GM23338 (cell line): ENCODE results near the gene HOXB3. TPM values are rescaled to one million over a fixed set of nuclear protein-coding genes. Genes with fewer than 3 reads are reported as not detected.

Source experiments
- ATAC-seq: fragments of 200-7000 bp; cut with Tn5 transposase; 3 replicates; pipeline ENCODE4 v1.9.1; 2020
- DNase-seq: peaks from one replicate; pipeline ENCODE4 v3.0.0-alpha.2; 2015; ENCODE audit warnings: low spot score
- H2AFZ ChIP-seq: fragments of 200-600 bp; sonication (generic); 2 replicates; pipeline ENCODE4 v1.8.0; 2016; ENCODE audit warnings: antibody characterized with exemption, mild to moderate bottlenecking, moderate library complexity
- H3F3A ChIP-seq: fragments of 200-600 bp; sonication (generic); replicated peaks from 2 replicates; pipeline ENCODE4 v1.8.0; 2017; ENCODE audit warnings: antibody characterized with exemption, mixed run types, low read depth
- H3K27ac ChIP-seq: fragments of 200-600 bp; sonication (generic); 2 replicates; pipeline ENCODE4 v1.6.1; 2016; ENCODE audit warnings: low read depth
- H3K27me3 ChIP-seq: fragments of 200-600 bp; sonication (generic); 2 replicates; pipeline ENCODE4 v1.8.0; 2016; ENCODE audit warnings: mild to moderate bottlenecking, mixed run types, moderate library complexity; ENCODE audit not compliant: insufficient read depth
- H3K36me3 ChIP-seq: fragments of 200-600 bp; sonication (generic); 2 replicates; pipeline ENCODE4 v1.8.0; 2016; ENCODE audit warnings: mild to moderate bottlenecking; ENCODE audit not compliant: insufficient read depth
- H3K4me1 ChIP-seq: fragments of 200-600 bp; sonication (generic); 2 replicates; pipeline ENCODE4 v1.8.0; 2016; ENCODE audit warnings: mild to moderate bottlenecking, moderate library complexity; ENCODE audit not compliant: insufficient read depth
- H3K4me2 ChIP-seq: fragments of 200-600 bp; sonication (generic); 2 replicates; pipeline ENCODE4 v1.7.1; 2017; ENCODE audit warnings: mixed run types
- H3K4me3 ChIP-seq: fragments of 200-600 bp; sonication (generic); 2 replicates; pipeline ENCODE4 v1.6.1; 2016; ENCODE audit warnings: mixed run types
- H3K79me2 ChIP-seq: fragments of 200-600 bp; sonication (generic); replicated peaks from 2 replicates; pipeline ENCODE4 v1.8.0; 2017; ENCODE audit warnings: mild to moderate bottlenecking; ENCODE audit not compliant: insufficient read depth
- H3K9me2 ChIP-seq: fragments of 200-600 bp; sonication (generic); 2 replicates; pipeline ENCODE4 v1.8.0; 2017; ENCODE audit not compliant: insufficient read depth
- H4K20me1 ChIP-seq: fragments of 200-600 bp; sonication (generic); replicated peaks from 2 replicates; pipeline ENCODE4 v1.8.0; 2017; ENCODE audit warnings: mild to moderate bottlenecking; ENCODE audit not compliant: insufficient read depth
- H3K27ac Mint-ChIP-seq: 2 replicates; pipeline ENCODE4 v1.8.0; 2020; ENCODE audit warnings: inconsistent platforms, mild to moderate bottlenecking, moderate library complexity, mixed read lengths
- H3K27me3 Mint-ChIP-seq: 3 replicates; pipeline ENCODE4 v1.8.0; 2022; ENCODE audit warnings: low read depth, mild to moderate bottlenecking, moderate library complexity, mixed read lengths, inconsistent platforms; ENCODE audit not compliant: insufficient read depth, poor library complexity
- H3K36me3 Mint-ChIP-seq: 3 replicates; pipeline ENCODE4 v1.8.0; 2021; ENCODE audit warnings: low read depth, mild to moderate bottlenecking, inconsistent platforms, moderate library complexity, mixed read lengths
- H3K4me1 Mint-ChIP-seq: 3 replicates; pipeline ENCODE4 v1.8.0; 2020; ENCODE audit warnings: mild to moderate bottlenecking, inconsistent platforms, mixed read lengths
- H3K4me3 Mint-ChIP-seq: 3 replicates; pipeline ENCODE4 v1.8.0; 2021; ENCODE audit warnings: moderate library complexity, mild to moderate bottlenecking, inconsistent platforms, mixed read lengths
- H3K9me3 Mint-ChIP-seq: 3 replicates; pipeline ENCODE4 v1.8.0; 2020; ENCODE audit warnings: moderate library complexity, mild to moderate bottlenecking, inconsistent platforms, mixed read lengths
- CREB1 ChIP-seq: fragments of 250-450 bp; sonication (Bioruptor Pico); IDR thresholded peaks from 2 replicates; pipeline ENCODE4 v1.5.0; 2020; ENCODE audit warnings: low read depth, mild to moderate bottlenecking, moderate library complexity
- EZH2 ChIP-seq: fragments of 200-600 bp; sonication (generic); IDR thresholded peaks from one replicate; pipeline ENCODE4 v1.8.0; 2017; ENCODE audit warnings: antibody characterized with exemption, mild to moderate bottlenecking, low read depth; ENCODE audit not compliant: unreplicated experiment
- EZH2phosphoT487 ChIP-seq: fragments of 200-600 bp; sonication (generic); IDR thresholded peaks from one replicate; pipeline ENCODE4 v1.8.1; 2018; ENCODE audit warnings: antibody characterized with exemption; ENCODE audit not compliant: unreplicated experiment
- STAT1 ChIP-seq: IDR thresholded peaks from one replicate; pipeline ENCODE4 v1.6.1; 2016; ENCODE audit warnings: antibody characterized with exemption; ENCODE audit not compliant: unreplicated experiment
- ZNF331 ChIP-seq: fragments of 250-450 bp; sonication (Bioruptor Pico); IDR thresholded peaks from 2 replicates; pipeline ENCODE4 v1.5.0; 2020; ENCODE audit warnings: low read depth, mild to moderate bottlenecking, moderate library complexity
- polyA plus RNA-seq: library from polyadenylated mRNA; unstranded; fragments of >200 nt; fragmentation: Nextera tagmentation; extraction: Ambion mirVana; gene quantifications from 2 replicates; pipeline ENCODE4 v1.2.1, GENCODE V29; 2016
- total RNA-seq: library from RNA; depleted of rRNA; stranded (reverse); fragments of >200 nt; shearing (Covaris generic); gene quantifications from 2 replicates; pipeline ENCODE4 v1.2.3, GENCODE V29; 2014
- TF ChIP-seq, protein P1 (sequence below): IDR thresholded peaks from 2 replicates; pipeline ENCODE4 v1.6.1; 2016; ENCODE audit warnings: antibody characterized with exemption
- TF ChIP-seq, protein P2 (sequence below), 2 experiments: fragments of 200-600 bp in 1 of 2; sonication (generic) in 1 of 2; conservative IDR thresholded peaks; 2 replicates each; pipeline versions ENCODE4 v1.5.1 to v1.6.1; 2016 to 2017; ENCODE audit warnings: antibody characterized with exemption in 2 of 2, low read depth in 2 of 2, mild to moderate bottlenecking in 2 of 2, moderate library complexity in 1 of 2
- TF ChIP-seq, protein P3 (sequence below): IDR thresholded peaks from one replicate; pipeline ENCODE4 v1.6.1; 2018; ENCODE audit warnings: antibody characterized with exemption; ENCODE audit not compliant: unreplicated experiment

The HOXB3 gene
- total and polyA plus RNA-seq, 2 experiments from 2014 or later: 0.17 TPM; not detected in 1

DNA sequence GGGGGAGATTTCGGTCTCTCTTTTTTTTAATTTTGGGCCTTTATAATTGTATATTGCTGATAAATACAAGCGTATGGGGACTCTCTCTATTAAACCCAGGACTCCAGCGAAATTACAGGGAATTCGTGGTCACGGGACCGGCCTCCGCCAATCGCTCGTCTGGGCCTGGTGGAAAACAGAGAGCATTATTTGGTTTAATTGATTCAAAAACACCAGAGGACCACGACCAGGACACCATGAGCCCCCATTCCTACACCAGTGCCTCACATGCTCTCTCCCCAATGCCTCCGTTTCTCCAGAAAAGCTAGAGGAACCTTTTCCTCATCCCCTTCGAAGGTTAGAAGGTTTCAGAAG is 45.0 kb downstream of the HOXB3 start, which contains the start of gene HOXB2 (continued):
- TF ChIP-seq, protein P1, sequence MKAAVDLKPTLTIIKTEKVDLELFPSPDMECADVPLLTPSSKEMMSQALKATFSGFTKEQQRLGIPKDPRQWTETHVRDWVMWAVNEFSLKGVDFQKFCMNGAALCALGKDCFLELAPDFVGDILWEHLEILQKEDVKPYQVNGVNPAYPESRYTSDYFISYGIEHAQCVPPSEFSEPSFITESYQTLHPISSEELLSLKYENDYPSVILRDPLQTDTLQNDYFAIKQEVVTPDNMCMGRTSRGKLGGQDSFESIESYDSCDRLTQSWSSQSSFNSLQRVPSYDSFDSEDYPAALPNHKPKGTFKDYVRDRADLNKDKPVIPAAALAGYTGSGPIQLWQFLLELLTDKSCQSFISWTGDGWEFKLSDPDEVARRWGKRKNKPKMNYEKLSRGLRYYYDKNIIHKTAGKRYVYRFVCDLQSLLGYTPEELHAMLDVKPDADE: no peak
- TF ChIP-seq STAT1 (no peak), CREB1 (no peak), EZH2 (no peak), EZH2phosphoT487 (no peak)
- TF ChIP-seq, protein P2, sequence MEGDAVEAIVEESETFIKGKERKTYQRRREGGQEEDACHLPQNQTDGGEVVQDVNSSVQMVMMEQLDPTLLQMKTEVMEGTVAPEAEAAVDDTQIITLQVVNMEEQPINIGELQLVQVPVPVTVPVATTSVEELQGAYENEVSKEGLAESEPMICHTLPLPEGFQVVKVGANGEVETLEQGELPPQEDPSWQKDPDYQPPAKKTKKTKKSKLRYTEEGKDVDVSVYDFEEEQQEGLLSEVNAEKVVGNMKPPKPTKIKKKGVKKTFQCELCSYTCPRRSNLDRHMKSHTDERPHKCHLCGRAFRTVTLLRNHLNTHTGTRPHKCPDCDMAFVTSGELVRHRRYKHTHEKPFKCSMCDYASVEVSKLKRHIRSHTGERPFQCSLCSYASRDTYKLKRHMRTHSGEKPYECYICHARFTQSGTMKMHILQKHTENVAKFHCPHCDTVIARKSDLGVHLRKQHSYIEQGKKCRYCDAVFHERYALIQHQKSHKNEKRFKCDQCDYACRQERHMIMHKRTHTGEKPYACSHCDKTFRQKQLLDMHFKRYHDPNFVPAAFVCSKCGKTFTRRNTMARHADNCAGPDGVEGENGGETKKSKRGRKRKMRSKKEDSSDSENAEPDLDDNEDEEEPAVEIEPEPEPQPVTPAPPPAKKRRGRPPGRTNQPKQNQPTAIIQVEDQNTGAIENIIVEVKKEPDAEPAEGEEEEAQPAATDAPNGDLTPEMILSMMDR (conservative IDR thresholded peaks at IDR 0.05; ENCODE audit: low read depth in 2 of 2): no peak
- TF ChIP-seq, protein P3, sequence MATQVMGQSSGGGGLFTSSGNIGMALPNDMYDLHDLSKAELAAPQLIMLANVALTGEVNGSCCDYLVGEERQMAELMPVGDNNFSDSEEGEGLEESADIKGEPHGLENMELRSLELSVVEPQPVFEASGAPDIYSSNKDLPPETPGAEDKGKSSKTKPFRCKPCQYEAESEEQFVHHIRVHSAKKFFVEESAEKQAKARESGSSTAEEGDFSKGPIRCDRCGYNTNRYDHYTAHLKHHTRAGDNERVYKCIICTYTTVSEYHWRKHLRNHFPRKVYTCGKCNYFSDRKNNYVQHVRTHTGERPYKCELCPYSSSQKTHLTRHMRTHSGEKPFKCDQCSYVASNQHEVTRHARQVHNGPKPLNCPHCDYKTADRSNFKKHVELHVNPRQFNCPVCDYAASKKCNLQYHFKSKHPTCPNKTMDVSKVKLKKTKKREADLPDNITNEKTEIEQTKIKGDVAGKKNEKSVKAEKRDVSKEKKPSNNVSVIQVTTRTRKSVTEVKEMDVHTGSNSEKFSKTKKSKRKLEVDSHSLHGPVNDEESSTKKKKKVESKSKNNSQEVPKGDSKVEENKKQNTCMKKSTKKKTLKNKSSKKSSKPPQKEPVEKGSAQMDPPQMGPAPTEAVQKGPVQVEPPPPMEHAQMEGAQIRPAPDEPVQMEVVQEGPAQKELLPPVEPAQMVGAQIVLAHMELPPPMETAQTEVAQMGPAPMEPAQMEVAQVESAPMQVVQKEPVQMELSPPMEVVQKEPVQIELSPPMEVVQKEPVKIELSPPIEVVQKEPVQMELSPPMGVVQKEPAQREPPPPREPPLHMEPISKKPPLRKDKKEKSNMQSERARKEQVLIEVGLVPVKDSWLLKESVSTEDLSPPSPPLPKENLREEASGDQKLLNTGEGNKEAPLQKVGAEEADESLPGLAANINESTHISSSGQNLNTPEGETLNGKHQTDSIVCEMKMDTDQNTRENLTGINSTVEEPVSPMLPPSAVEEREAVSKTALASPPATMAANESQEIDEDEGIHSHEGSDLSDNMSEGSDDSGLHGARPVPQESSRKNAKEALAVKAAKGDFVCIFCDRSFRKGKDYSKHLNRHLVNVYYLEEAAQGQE: no peak

DNA sequence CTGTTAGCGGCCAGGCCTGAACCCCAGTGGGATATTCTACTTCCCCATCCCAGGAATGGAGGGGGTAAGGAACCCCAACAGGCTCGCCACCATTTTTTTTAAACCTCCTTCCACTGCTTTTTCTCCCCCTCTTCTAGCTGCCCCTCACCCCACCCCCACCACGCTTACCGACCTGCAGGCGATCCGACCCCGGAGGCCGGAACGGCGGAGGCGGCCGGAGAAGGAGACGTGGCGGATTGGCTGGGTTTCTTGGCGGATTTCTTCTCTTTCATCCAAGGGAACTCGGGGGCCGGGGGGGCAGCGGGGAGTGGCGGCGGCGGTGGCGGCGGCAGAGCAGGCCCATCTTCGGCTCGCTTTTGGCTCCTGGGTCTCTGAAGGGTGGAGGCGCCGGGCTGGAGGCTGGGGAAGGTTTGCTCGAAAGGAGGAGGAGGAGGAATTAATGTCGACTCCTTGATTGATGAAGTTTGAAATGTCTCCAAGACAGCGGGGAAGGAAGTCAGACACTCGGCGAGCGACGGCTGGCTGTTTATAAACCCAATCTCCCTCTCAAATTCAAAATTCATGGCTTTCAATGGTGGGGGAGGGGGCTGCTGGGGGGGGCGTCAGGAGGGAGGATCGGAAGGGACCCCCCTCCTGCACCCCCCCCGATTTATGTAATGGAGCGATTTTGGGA is 45.6 kb downstream of the HOXB3 start:
- Histone ChIP-seq H2AFZ (no peak overlapping the region), H4K20me1 (peaks cover 18% of the 10 kb centered on the region), H3K27ac (no peak overlapping the region), H3K4me1 (peaks cover 87% of the 10 kb centered on the region), H3K4me3 (peak overlapping the region; percentile 47), H3K9me2 (no peaks in the 10 kb centered on the region), H3F3A (peaks cover 33% of the 10 kb centered on the region), H3K79me2 (no peaks in the 10 kb centered on the region), H3K27me3 (peaks cover 100% of the 10 kb centered on the region), H3K36me3 (no peaks in the 10 kb centered on the region; the same call in 1 of the 2 replicates), H3K4me2 (peak overlapping the region; percentile 74)
- Mint-ChIP-seq H3K27me3 (peaks cover 98% of the 10 kb centered on the region), H3K36me3 (peaks cover 4% of the 10 kb centered on the region; the same call in 1 of the 3 replicates), H3K27ac (no peak overlapping the region), H3K4me1 (peaks cover 70% of the 10 kb centered on the region), H3K4me3 (peak overlapping the region; percentile 55), H3K9me3 (peaks cover 3% of the 10 kb centered on the region)
- DNase-seq: peak; percentile 77
- TF ChIP-seq EZH2: peak; percentile 80
- TF ChIP-seq ZNF331 (CRISPR knock-in tag): no peak
- no peak for TF ChIP-seq EZH2phosphoT487
- peak; percentile 4; the same call in 2 of the 3 replicates for ATAC-seq
